Astrocyte of the cerebellum (primary cell): ENCODE data around the gene DPEP2NB.
"Not testable (repeated sequence)": the region's sequence is repeated elsewhere in the genome, so short reads cannot be mapped to it uniquely, and the experiment has no call there.

Experiments
- DNase-seq: peaks from one replicate; pipeline ENCODE4 v3.0.0-alpha.2; 2011; ENCODE audit warnings: low read depth
- H3K4me3 ChIP-seq: 2 replicates; pipeline ENCODE4 v1.5.1; 2011; ENCODE audit warnings: mild to moderate bottlenecking, low read depth, low read length, moderate library complexity
- CTCF ChIP-seq: IDR thresholded peaks from 2 replicates; pipeline ENCODE4 v1.5.1; 2012; ENCODE audit warnings: low read length, low read depth, moderate library complexity, mild to moderate bottlenecking; ENCODE audit errors: missing control alignments
- in situ Hi-C: cut with HindIII; loops from 2 replicates; pipeline ENCODE4 v1.10.0; 2017; ENCODE audit warnings: low sequenced_read_pairs

DPEP2NB gene

GRCh38 chr16:67975321-67976105 is 40.2 kb downstream of the DPEP2NB start:
- TF ChIP-seq CTCF: no peak
- in situ Hi-C loops: no loop called here
- no peak overlapping the region for H3K4me3 ChIP-seq
- no peak for DNase-seq

GRCh38 chr16:67972285-67972684 is 43.4 kb downstream of the DPEP2NB start:
- in situ Hi-C loops, H3K4me3 ChIP-seq: not testable (repeated sequence)

GRCh38 chr16:67971111-67971510 is 44.6 kb downstream of the DPEP2NB start:
- no peak for DNase-seq
- H3K4me3 ChIP-seq: no peak overlapping the region
- in situ Hi-C loops: no loop called here
- no peak for TF ChIP-seq CTCF

More at GRCh38 chr16:67972285-67972684, 43.4 kb downstream of the DPEP2NB start:
- not testable (repeated sequence) for DNase-seq

- DNase-seq: no peak
- no peak for TF ChIP-seq CTCF
- peak overlapping the region; percentile 84 for H3K4me3 ChIP-seq
- in situ Hi-C loops: no loop called here
These were observed 46.3 kb downstream of the DPEP2NB start for GRCh38 chr16:67969254-67970039.

GRCh38 chr16:67968400-67969253 is 47.1 kb downstream of the DPEP2NB start, which contains the start of gene SLC12A4:
Gene SLC12A4, minus strand, starts transcription at chr16:67968637. Its CDS starts 84 bp downstream, at chr16:67968553.
- TF ChIP-seq CTCF: no peak
- DNase-seq: no peak
- H3K4me3 ChIP-seq: peak within 1 kb of the TSS; percentile 84
- in situ Hi-C loops: no loop called here

GRCh38 chr16:67967958-67968399 is 47.7 kb downstream of the DPEP2NB start:
- H3K4me3 ChIP-seq: peak overlapping the region; percentile 84
- DNase-seq: no peak
- in situ Hi-C loops: no loop called here
- no peak for TF ChIP-seq CTCF
